HepG2 (cell line): ENCODE measurements around the gene RBSN. TPM values are rescaled to one million over a fixed set of nuclear protein-coding genes. Genes with fewer than 3 reads are reported as not detected.

Experiments used
- CBX1 ChIP-seq: IDR thresholded peaks from one replicate; pipeline ENCODE4 v1.6.1; 2016; ENCODE audit warnings: antibody characterized with exemption, low read depth
- DZIP1 ChIP-seq: sonication (generic); formaldehyde crosslinking; IDR thresholded peaks from 2 replicates; pipeline ENCODE4 v1.5.0; 2020; ENCODE audit warnings: mild to moderate bottlenecking, missing genetic modification reagents
- FOXM1 ChIP-seq: sonication (generic); formaldehyde crosslinking; IDR thresholded peaks from 2 replicates; pipeline ENCODE4 v1.5.0; 2020; ENCODE audit warnings: missing genetic modification reagents
- GMEB1 ChIP-seq: sonication (generic); formaldehyde crosslinking; IDR thresholded peaks from 2 replicates; pipeline ENCODE4 v1.5.1; 2020; ENCODE audit warnings: missing genetic modification reagents, mild to moderate bottlenecking, borderline replicate concordance
- HNRNPLL ChIP-seq: fragments of 200-400 bp; formaldehyde crosslinking; IDR thresholded peaks from 2 replicates; pipeline ENCODE4 v1.6.1; 2017; ENCODE audit warnings: mild to moderate bottlenecking, low read depth, low read length; ENCODE audit not compliant: poor library complexity, severe bottlenecking
- IKZF4 ChIP-seq: sonication (generic); formaldehyde crosslinking; IDR thresholded peaks from 2 replicates; pipeline ENCODE4 v1.5.1; 2020; ENCODE audit warnings: borderline replicate concordance, mild to moderate bottlenecking, low read depth, missing genetic modification reagents; ENCODE audit errors: not compliant biosample characterization
- MBNL3 ChIP-seq: fragments of 250-450 bp; sonication (Bioruptor Pico); conservative IDR thresholded peaks from 2 replicates; pipeline ENCODE4 v1.8.0; 2022; ENCODE audit warnings: mild to moderate bottlenecking, inconsistent platforms
- NFE2L1 ChIP-seq: sonication (generic); formaldehyde crosslinking; IDR thresholded peaks from 2 replicates; pipeline ENCODE4 v1.4.0; 2020; ENCODE audit warnings: missing genetic modification reagents, mild to moderate bottlenecking, borderline replicate concordance
- NR2F1 ChIP-seq, 2 experiments: fragments of 450-650 bp in 1 of 2; formaldehyde crosslinking in 1 of 2; IDR thresholded peaks; 2 replicates each; pipeline versions ENCODE4 v1.5.0 to v1.6.1; 2016 to 2020; ENCODE audit warnings: mild to moderate bottlenecking in 1 of 2, missing compliant biosample characterization in 1 of 2, missing genetic modification reagents in 1 of 2, moderate library complexity in 1 of 2
- PPARG ChIP-seq: conservative IDR thresholded peaks from 2 replicates; pipeline ENCODE4 v1.6.1; 2016; ENCODE audit warnings: missing biosample characterization, missing genetic modification reagents
- RELA ChIP-seq: sonication (generic); formaldehyde crosslinking; IDR thresholded peaks from 2 replicates; pipeline ENCODE4 v1.4.0; 2020; ENCODE audit warnings: missing genetic modification reagents
- SNAI1 ChIP-seq: sonication (generic); formaldehyde crosslinking; IDR thresholded peaks from 2 replicates; pipeline ENCODE4 v1.5.0; 2020; ENCODE audit warnings: mild to moderate bottlenecking, missing genetic modification reagents, borderline replicate concordance
- ZBTB21 ChIP-seq: sonication (generic); formaldehyde crosslinking; IDR thresholded peaks from 2 replicates; pipeline ENCODE4 v1.4.0; 2020; ENCODE audit warnings: missing genetic modification reagents
- ZNF160 ChIP-seq: sonication (generic); formaldehyde crosslinking; IDR thresholded peaks from 2 replicates; pipeline ENCODE4 v1.8.0; 2022; ENCODE audit warnings: mild to moderate bottlenecking, inconsistent platforms, missing genetic modification reagents
- ZNF224 ChIP-seq: sonication (generic); formaldehyde crosslinking; IDR thresholded peaks from 2 replicates; pipeline ENCODE4 v1.5.0; 2020; ENCODE audit warnings: mild to moderate bottlenecking, missing genetic modification reagents
- ZNF781 ChIP-seq: sonication (generic); formaldehyde crosslinking; IDR thresholded peaks from 2 replicates; pipeline ENCODE4 v1.5.1; 2020; ENCODE audit warnings: borderline replicate concordance, mild to moderate bottlenecking, missing genetic modification reagents; ENCODE audit errors: not compliant biosample characterization
- ZNF782 ChIP-seq: sonication (generic); formaldehyde crosslinking; IDR thresholded peaks from 2 replicates; pipeline ENCODE4 v1.4.0; 2020; ENCODE audit warnings: missing genetic modification reagents, mild to moderate bottlenecking, borderline replicate concordance
- polyA plus RNA-seq, 8 experiments: library from polyadenylated mRNA; depleted of rRNA in 3 of 8; stranded (reverse) in 7 of 8; unstranded in 1 of 8; fragments of >200 nt; fragmentation: Illumina TruSeq in 4 of 8; extraction: Trizol in 4 of 8; gene quantifications; 2 replicates each; pipeline versions ENCODE4 v1.2.1 to v1.2.3, GENCODE V29; 2011 to 2016; ENCODE audit warnings: low read depth in 4 of 8, missing spikeins in 1 of 8, mixed read lengths in 1 of 8; ENCODE audit not compliant: insufficient read depth in 1 of 8
- total RNA-seq, 5 experiments: library from RNA; depleted of rRNA; stranded (reverse); fragments of >200 nt; fragmentation: Illumina TruSeq; extraction: Trizol; gene quantifications; 2 replicates each; pipeline ENCODE4 v1.2.3, GENCODE V29; 2016; ENCODE audit warnings: low read depth in 1 of 5
- TF ChIP-seq, protein P1 (sequence below): sonication (generic); formaldehyde crosslinking; IDR thresholded peaks from 2 replicates; pipeline ENCODE4 v1.8.1; 2023; ENCODE audit warnings: mild to moderate bottlenecking, missing genetic modification reagents

The RBSN gene
- total and polyA plus RNA-seq, 2 of the 13 experiments (the other 11 are each of a cell fraction or from before 2014, with no cell fraction given): 7.9 to 11.8 TPM

- TF ChIP-seq DZIP1 (no peak), ZNF782 (CRISPR knock-in tag) (peak; percentile 70; the same call in 1 of the 2 replicates), IKZF4 (CRISPR knock-in tag) (no peak), ZNF224 (CRISPR knock-in tag) (peak; percentile 45; the same call in 1 of the 2 replicates), MBNL3 (CRISPR knock-in tag) (no peak), HNRNPLL (peak; percentile 38), CBX1 (peak; percentile 37), ZNF781 (CRISPR knock-in tag) (peak; percentile 90), FOXM1 (CRISPR knock-in tag) (no peak), RELA (CRISPR knock-in tag) (no peak), SNAI1 (CRISPR knock-in tag) (no peak), ZNF160 (no peak), ZBTB21 (CRISPR knock-in tag) (no peak), PPARG (CRISPR knock-in tag) (0 out of 2 replicates have a peak, but pooled peaks have one; percentile 37), GMEB1 (CRISPR knock-in tag) (peak; percentile 89; the same call in 1 of the 2 replicates), NFE2L1 (CRISPR knock-in tag) (no peak), NR2F1 (CRISPR knock-in tag; IDR thresholded peaks at IDR 0.05) (no peak)
- TF ChIP-seq, protein P1, sequence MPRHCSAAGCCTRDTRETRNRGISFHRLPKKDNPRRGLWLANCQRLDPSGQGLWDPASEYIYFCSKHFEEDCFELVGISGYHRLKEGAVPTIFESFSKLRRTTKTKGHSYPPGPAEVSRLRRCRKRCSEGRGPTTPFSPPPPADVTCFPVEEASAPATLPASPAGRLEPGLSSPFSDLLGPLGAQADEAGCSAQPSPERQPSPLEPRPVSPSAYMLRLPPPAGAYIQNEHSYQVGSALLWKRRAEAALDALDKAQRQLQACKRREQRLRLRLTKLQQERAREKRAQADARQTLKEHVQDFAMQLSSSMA (CRISPR knock-in tag): peak; percentile 89; the same call in 1 of the 2 replicates
Measured at GRCh38 chr3:15064835-15065549, 34.0 kb downstream of the RBSN start, which contains the start of gene MRPS25 (continued).
